Smooth muscle cell (in vitro differentiated cells): ENCODE measurements around the gene SLC25A19. TPM values are rescaled to one million over a fixed set of nuclear protein-coding genes. Genes with fewer than 3 reads are reported as not detected.

Source experiments
- DNase-seq: peaks from one replicate; lab custom pipeline; 2025; ENCODE audit not compliant: unreplicated experiment; lab: John Stamatoyannopoulos, UW
- H2AFZ ChIP-seq: fragments of 200-600 bp; sonication (generic); 2 replicates; pipeline ENCODE4 v1.6.0; 2016; ENCODE audit warnings: antibody characterized with exemption, low read depth, mild to moderate bottlenecking
- H3F3A ChIP-seq: fragments of 200-600 bp; sonication (generic); 2 replicates; pipeline ENCODE4 v1.6.0; 2017; ENCODE audit warnings: antibody characterized with exemption, low read depth
- H3K27ac ChIP-seq: fragments of 200-600 bp; sonication (generic); 2 replicates; pipeline ENCODE4 v1.5.1; 2016; ENCODE audit warnings: low read depth, mild to moderate bottlenecking
- H3K27me3 ChIP-seq: fragments of 200-600 bp; sonication (generic); 2 replicates; pipeline ENCODE4 v1.6.1; 2016; ENCODE audit warnings: low read depth, mild to moderate bottlenecking
- H3K36me3 ChIP-seq: fragments of 200-600 bp; sonication (generic); 2 replicates; pipeline ENCODE4 v1.5.1; 2016; ENCODE audit warnings: low read depth
- H3K4me1 ChIP-seq: fragments of 200-600 bp; sonication (generic); 2 replicates; pipeline ENCODE4 v1.5.1; 2016; ENCODE audit warnings: low read depth
- H3K4me2 ChIP-seq: fragments of 200-600 bp; sonication (generic); 2 replicates; pipeline ENCODE4 v1.6.0; 2016; ENCODE audit warnings: mild to moderate bottlenecking
- H3K4me3 ChIP-seq: fragments of 200-600 bp; sonication (generic); 2 replicates; pipeline ENCODE4 v1.5.1; 2016; ENCODE audit warnings: mild to moderate bottlenecking
- H3K79me2 ChIP-seq: fragments of 200-600 bp; sonication (generic); 2 replicates; pipeline ENCODE4 v1.6.0; 2016; ENCODE audit warnings: low read depth, mild to moderate bottlenecking
- H3K9ac ChIP-seq: fragments of 200-600 bp; sonication (generic); 2 replicates; pipeline ENCODE4 v1.6.0; 2016; ENCODE audit warnings: low read depth
- H3K9me3 ChIP-seq: fragments of 200-600 bp; sonication (generic); replicated peaks from 2 replicates; pipeline ENCODE4 v1.5.1; 2016; ENCODE audit warnings: low read depth
- H4K20me1 ChIP-seq: fragments of 200-600 bp; sonication (generic); 2 replicates; pipeline ENCODE4 v1.6.0; 2016; ENCODE audit warnings: low read depth
- CTCF ChIP-seq: fragments of 200-600 bp; sonication (generic); IDR thresholded peaks from 2 replicates; pipeline ENCODE4 v1.5.1; 2017; ENCODE audit warnings: borderline replicate concordance, mild to moderate bottlenecking, antibody characterized with exemption; ENCODE audit not compliant: insufficient read depth, poor library complexity, severe bottlenecking
- WGBS: methylation state at CpG from one replicate; pipeline ENCODE4 v1.1.7; 2016; ENCODE audit warnings: low lambda C conversion rate; 5-methylcytosine and 5-hydroxymethylcytosine counted together
- polyA plus RNA-seq: library from polyadenylated mRNA; unstranded; fragments of >200 nt; fragmentation: Nextera tagmentation; extraction: Ambion mirVana; gene quantifications from 2 replicates; pipeline ENCODE4 v1.2.1, GENCODE V29; 2016
- total RNA-seq: library from RNA; depleted of rRNA; stranded (reverse); fragments of >200 nt; gene quantifications from 2 replicates; pipeline ENCODE4 v1.2.3, GENCODE V29; 2014

Gene SLC25A19
- total and polyA plus RNA-seq, 2 experiments from 2014 or later = 1.9 to 3.6 TPM

DNA sequence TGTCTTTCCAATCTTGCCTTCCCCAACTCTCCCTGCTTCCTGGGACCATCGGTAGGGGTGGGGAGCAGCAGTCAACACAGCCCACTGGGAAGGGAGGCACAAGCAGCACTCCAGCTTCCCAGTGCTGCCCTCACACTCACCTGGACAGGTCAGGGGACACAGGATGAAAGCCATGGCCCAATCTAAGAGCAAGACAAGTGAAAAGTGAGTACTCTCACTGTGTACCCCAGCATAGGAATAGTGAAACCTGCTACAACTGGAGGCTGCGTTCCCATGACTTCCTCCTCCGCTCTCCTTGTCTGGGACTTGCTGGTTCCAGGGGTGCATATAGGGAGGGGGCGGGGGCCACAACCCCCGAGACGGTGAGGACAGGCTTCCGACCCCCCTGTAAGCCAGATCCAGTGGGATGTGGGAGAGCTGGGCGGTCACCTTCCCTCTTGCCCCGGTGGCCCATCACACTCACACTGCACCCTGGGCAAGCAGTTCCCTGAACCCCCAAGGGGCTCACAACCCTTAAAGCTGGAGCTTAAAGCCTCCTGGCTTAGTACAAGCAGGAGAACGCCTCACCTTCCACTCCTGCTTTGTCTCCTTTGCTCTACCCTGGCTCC, 29.5 kb upstream of the SLC25A19 start:
- no peak overlapping the region for H3K4me2 ChIP-seq
- H3K36me3 ChIP-seq = no peaks in the 10 kb centered on the region
- peaks cover 3% of the 10 kb centered on the region for H3K79me2 ChIP-seq
- peaks cover 15% of the 10 kb centered on the region for H4K20me1 ChIP-seq
- H3K4me1 ChIP-seq = no peaks in the 10 kb centered on the region
- DNase-seq = no peak
- TF ChIP-seq CTCF = no peak
- H3K9me3 ChIP-seq = no peaks in the 10 kb centered on the region
- no peak overlapping the region for H3K9ac ChIP-seq
- WGBS = 98% methylated on average over 9 of the region's 10 CpGs
- H3K27me3 ChIP-seq = no peaks in the 10 kb centered on the region
- H3F3A ChIP-seq = peaks cover 5% of the 10 kb centered on the region
- H3K4me3 ChIP-seq = no peak overlapping the region
- H3K27ac ChIP-seq = no peak overlapping the region
- no peak overlapping the region for H2AFZ ChIP-seq

DNA sequence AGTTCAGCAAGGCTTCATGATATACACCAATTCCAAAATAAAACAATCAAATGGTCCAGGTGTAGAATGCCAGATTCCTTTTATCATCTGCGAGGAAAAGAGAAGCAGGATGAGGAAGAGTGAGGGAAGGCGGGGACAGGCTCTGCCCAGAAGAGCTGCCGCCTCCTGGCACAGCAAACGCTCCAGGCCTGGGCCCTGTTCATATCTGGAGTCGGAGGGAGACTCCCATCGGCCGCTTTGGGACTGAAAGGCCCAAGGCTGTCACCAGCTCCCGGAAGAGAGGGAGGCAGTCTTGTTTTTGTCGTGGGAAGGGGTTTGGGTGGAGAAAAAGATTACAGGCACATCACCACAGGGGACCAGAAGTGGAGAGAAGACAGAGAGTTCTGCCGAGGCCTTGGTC, 29.0 kb upstream of the SLC25A19 start:
- Histone ChIP-seq H3F3A (peaks cover under 1% of the 10 kb centered on the region), H3K4me1 (no peaks in the 10 kb centered on the region), H3K27ac (no peak overlapping the region), H3K36me3 (no peaks in the 10 kb centered on the region), H3K79me2 (peaks cover 3% of the 10 kb centered on the region), H3K4me3 (no peak overlapping the region), H3K9ac (no peak overlapping the region), H3K4me2 (no peak overlapping the region), H4K20me1 (peaks cover 10% of the 10 kb centered on the region), H2AFZ (no peak overlapping the region), H3K27me3 (no peaks in the 10 kb centered on the region), H3K9me3 (no peaks in the 10 kb centered on the region)
- DNase-seq = no peak
- TF ChIP-seq CTCF = no peak
- 91% methylated on average over 10 of the region's 10 CpGs for WGBS

DNA sequence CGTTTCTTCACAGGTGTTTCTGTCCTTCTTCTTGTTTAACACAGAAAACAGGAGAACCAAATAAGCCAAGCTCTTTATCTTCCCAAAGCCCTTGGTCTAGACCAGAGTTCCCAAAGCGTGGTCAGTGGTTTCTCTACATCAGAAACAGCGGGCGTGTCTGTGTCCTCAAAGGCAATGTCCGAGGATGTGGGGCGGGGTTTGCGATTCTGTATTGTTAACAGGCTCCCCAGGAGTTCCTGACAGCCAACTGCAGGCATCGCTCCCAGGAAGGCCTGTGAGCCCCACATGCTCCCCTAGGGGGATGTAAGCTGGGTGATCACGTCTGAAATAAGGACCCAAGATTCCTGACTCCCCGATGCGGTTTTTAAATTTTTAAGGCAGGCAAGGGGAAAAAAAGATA, 28.4 kb upstream of the SLC25A19 start:
- no peak for TF ChIP-seq CTCF
- Histone ChIP-seq H3F3A (no peaks in the 10 kb centered on the region), H3K79me2 (peaks cover 3% of the 10 kb centered on the region), H4K20me1 (peaks cover 5% of the 10 kb centered on the region), H3K36me3 (no peaks in the 10 kb centered on the region), H3K4me1 (no peaks in the 10 kb centered on the region), H3K27ac (no peak overlapping the region), H3K4me2 (no peak overlapping the region), H3K9ac (no peak overlapping the region), H3K27me3 (no peaks in the 10 kb centered on the region), H3K4me3 (no peak overlapping the region), H3K9me3 (no peaks in the 10 kb centered on the region), H2AFZ (no peak overlapping the region)
- DNase-seq = no peak
- 93% methylated on average over 11 of the region's 11 CpGs for WGBS

DNA sequence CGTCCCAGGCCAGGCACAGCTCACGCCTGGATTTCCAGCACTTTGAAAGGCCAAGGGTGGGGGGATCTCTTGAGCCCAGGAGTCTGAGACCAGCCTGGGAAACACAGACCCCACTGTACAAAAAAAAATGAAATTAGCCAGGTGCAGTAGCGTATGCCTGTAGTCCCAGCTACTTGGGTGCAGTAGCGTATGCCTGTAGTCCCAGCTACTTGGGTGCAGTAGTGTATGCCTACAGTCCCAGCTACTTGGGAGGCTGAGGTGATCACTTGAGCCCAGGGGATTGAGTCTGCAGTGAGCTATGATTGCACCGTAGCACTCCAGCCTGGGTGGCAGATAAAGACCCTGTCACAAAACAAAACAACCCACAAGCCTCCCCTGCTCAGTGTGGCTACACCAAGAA, 27.0 kb upstream of the SLC25A19 start:
- no peak overlapping the region for H2AFZ ChIP-seq
- no peak for TF ChIP-seq CTCF

More for the DNA sequence above, 27.0 kb upstream of the SLC25A19 start:
- Histone ChIP-seq H3K27me3 (no peaks in the 10 kb centered on the region), H3K4me1 (no peaks in the 10 kb centered on the region), H3K27ac (no peak overlapping the region), H3F3A (no peaks in the 10 kb centered on the region), H3K9me3 (no peaks in the 10 kb centered on the region), H4K20me1 (no peaks in the 10 kb centered on the region), H3K4me2 (no peak overlapping the region), H3K4me3 (no peak overlapping the region), H3K9ac (no peak overlapping the region), H3K36me3 (no peaks in the 10 kb centered on the region), H3K79me2 (no peaks in the 10 kb centered on the region)
- WGBS = 87% methylated on average over 5 of the region's 5 CpGs
- no peak for DNase-seq
